HepG2 (cell line): ENCODE results near the gene NPC1. TPM values are rescaled to one million over a fixed set of nuclear protein-coding genes. Genes with fewer than 3 reads are reported as not detected.

Experiments used
- ARNT2 ChIP-seq: sonication (generic); formaldehyde crosslinking; IDR thresholded peaks from 2 replicates; pipeline ENCODE4 v1.8.0; 2022; ENCODE audit warnings: mild to moderate bottlenecking, low read depth, missing genetic modification reagents, moderate library complexity
- JUNB ChIP-seq: sonication (generic); formaldehyde crosslinking; IDR thresholded peaks from 2 replicates; pipeline ENCODE4 v1.8.0; 2022; ENCODE audit warnings: missing genetic modification reagents, mild to moderate bottlenecking, borderline replicate concordance
- MXD4 ChIP-seq: IDR thresholded peaks from 2 replicates; pipeline ENCODE4 v1.6.1; 2016; ENCODE audit warnings: mild to moderate bottlenecking, missing biosample characterization, missing genetic modification reagents
- NR2F2 ChIP-seq: IDR thresholded peaks from 2 replicates; pipeline ENCODE4 v1.6.1; 2012; ENCODE audit warnings: low read depth, inconsistent platforms, borderline replicate concordance
- POLR2AphosphoS2 ChIP-seq: IDR thresholded peaks from 2 replicates; pipeline ENCODE4 v1.6.1; 2011; ENCODE audit warnings: low read depth, low read length, improper control_type of control experiment
- RELA ChIP-seq: sonication (generic); formaldehyde crosslinking; IDR thresholded peaks from 2 replicates; pipeline ENCODE4 v1.4.0; 2020; ENCODE audit warnings: missing genetic modification reagents
- SIX1 ChIP-seq: sonication (generic); formaldehyde crosslinking; IDR thresholded peaks from 2 replicates; pipeline ENCODE4 v1.4.0; 2020; ENCODE audit warnings: missing genetic modification reagents, borderline replicate concordance
- TBP ChIP-seq: sonication (generic); formaldehyde crosslinking; IDR thresholded peaks from 2 replicates; pipeline ENCODE4 v1.5.0; 2020; ENCODE audit warnings: missing genetic modification reagents
- ZBTB3 ChIP-seq: sonication (generic); formaldehyde crosslinking; IDR thresholded peaks from 2 replicates; pipeline ENCODE4 v1.4.0; 2020; ENCODE audit warnings: low read depth, mild to moderate bottlenecking, moderate library complexity, missing genetic modification reagents, borderline replicate concordance
- ZKSCAN8 ChIP-seq: IDR thresholded peaks from 2 replicates; pipeline ENCODE4 v1.6.1; 2016; ENCODE audit warnings: borderline replicate concordance, missing genetic modification reagents, missing compliant biosample characterization
- ZNF567 ChIP-seq: sonication (generic); formaldehyde crosslinking; IDR thresholded peaks from 2 replicates; pipeline ENCODE4 v1.8.1; 2023; ENCODE audit warnings: mild to moderate bottlenecking, missing genetic modification reagents, borderline replicate concordance
- polyA plus RNA-seq, 8 experiments: library from polyadenylated mRNA; depleted of rRNA in 3 of 8; stranded (reverse) in 7 of 8; unstranded in 1 of 8; fragments of >200 nt; fragmentation: Illumina TruSeq in 4 of 8; extraction: Trizol in 4 of 8; gene quantifications; 2 replicates each; pipeline versions ENCODE4 v1.2.1 to v1.2.3, GENCODE V29; 2011 to 2016; ENCODE audit warnings: low read depth in 4 of 8, missing spikeins in 1 of 8, mixed read lengths in 1 of 8; ENCODE audit not compliant: insufficient read depth in 1 of 8
- total RNA-seq, 5 experiments: library from RNA; depleted of rRNA; stranded (reverse); fragments of >200 nt; fragmentation: Illumina TruSeq; extraction: Trizol; gene quantifications; 2 replicates each; pipeline ENCODE4 v1.2.3, GENCODE V29; 2016; ENCODE audit warnings: low read depth in 1 of 5
- TF ChIP-seq, protein P1 (sequence below): sonication (generic); formaldehyde crosslinking; IDR thresholded peaks from 2 replicates; pipeline ENCODE4 v1.4.0; 2020; ENCODE audit warnings: missing genetic modification reagents
- TF ChIP-seq, protein P2 (sequence below): sonication (generic); formaldehyde crosslinking; IDR thresholded peaks from 2 replicates; pipeline ENCODE4 v1.9.0; 2021; ENCODE audit warnings: missing genetic modification reagents, mild to moderate bottlenecking, borderline replicate concordance
- TF ChIP-seq, protein P3 (sequence below): IDR thresholded peaks from 2 replicates; pipeline ENCODE4 v1.6.1; 2018; ENCODE audit warnings: missing genetic modification reagents
- TF ChIP-seq, protein P4 (sequence below): sonication (generic); formaldehyde crosslinking; IDR thresholded peaks from 2 replicates; pipeline ENCODE4 v1.4.0; 2020; ENCODE audit warnings: mild to moderate bottlenecking, missing genetic modification reagents

NPC1 gene
- total and polyA plus RNA-seq, 2 of the 13 experiments (the other 11 are each of a cell fraction or from before 2014, with no cell fraction given) = 46.5 to 114 TPM

DNA sequence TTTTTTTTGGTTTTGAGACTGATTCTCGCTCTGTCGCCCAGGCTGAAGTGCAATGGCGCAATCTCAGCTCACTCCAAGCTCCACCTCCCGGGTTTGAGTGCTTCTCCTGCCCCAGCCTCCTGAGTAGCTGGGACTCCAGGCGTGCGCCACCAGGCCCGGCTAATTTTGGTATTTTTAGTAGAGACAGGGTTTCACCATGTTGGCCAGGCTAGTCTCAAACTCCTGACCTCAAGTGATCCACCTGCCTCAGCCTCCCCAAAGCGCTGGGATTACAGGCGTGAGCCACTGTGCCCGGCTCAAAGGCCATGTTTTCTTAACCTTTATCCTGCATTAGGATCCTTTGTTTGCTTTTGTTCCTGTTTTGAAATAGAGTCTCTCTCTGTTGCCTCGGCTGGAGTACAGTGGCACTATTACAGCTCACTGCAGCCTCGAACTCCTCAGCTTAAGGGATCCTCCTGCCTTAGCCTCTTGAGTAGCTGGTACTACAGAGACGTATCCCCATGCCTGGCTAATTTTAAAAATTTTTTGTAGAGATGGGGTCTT is 41.0 kb downstream of the NPC1 start (continued):
- TF ChIP-seq, protein P1, sequence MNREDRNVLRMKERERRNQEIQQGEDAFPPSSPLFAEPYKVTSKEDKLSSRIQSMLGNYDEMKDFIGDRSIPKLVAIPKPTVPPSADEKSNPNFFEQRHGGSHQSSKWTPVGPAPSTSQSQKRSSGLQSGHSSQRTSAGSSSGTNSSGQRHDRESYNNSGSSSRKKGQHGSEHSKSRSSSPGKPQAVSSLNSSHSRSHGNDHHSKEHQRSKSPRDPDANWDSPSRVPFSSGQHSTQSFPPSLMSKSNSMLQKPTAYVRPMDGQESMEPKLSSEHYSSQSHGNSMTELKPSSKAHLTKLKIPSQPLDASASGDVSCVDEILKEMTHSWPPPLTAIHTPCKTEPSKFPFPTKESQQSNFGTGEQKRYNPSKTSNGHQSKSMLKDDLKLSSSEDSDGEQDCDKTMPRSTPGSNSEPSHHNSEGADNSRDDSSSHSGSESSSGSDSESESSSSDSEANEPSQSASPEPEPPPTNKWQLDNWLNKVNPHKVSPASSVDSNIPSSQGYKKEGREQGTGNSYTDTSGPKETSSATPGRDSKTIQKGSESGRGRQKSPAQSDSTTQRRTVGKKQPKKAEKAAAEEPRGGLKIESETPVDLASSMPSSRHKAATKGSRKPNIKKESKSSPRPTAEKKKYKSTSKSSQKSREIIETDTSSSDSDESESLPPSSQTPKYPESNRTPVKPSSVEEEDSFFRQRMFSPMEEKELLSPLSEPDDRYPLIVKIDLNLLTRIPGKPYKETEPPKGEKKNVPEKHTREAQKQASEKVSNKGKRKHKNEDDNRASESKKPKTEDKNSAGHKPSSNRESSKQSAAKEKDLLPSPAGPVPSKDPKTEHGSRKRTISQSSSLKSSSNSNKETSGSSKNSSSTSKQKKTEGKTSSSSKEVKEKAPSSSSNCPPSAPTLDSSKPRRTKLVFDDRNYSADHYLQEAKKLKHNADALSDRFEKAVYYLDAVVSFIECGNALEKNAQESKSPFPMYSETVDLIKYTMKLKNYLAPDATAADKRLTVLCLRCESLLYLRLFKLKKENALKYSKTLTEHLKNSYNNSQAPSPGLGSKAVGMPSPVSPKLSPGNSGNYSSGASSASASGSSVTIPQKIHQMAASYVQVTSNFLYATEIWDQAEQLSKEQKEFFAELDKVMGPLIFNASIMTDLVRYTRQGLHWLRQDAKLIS (CRISPR knock-in tag) = no peak
- TF ChIP-seq SIX1 (no peak), ZBTB3 (CRISPR knock-in tag) (no peak), ARNT2 (0 out of 2 replicates have a peak, but pooled peaks have one; percentile 35), NR2F2 (peak; percentile 74; the same call in 1 of the 2 replicates), JUNB (CRISPR knock-in tag) (no peak), POLR2AphosphoS2 (no peak), MXD4 (peak; percentile 22; the same call in 1 of the 2 replicates), RELA (CRISPR knock-in tag) (no peak), ZKSCAN8 (0 out of 2 replicates have a peak, but pooled peaks have one; percentile 34), ZNF567 (CRISPR knock-in tag) (no peak), TBP (CRISPR knock-in tag) (no peak)
- TF ChIP-seq, protein P2, sequence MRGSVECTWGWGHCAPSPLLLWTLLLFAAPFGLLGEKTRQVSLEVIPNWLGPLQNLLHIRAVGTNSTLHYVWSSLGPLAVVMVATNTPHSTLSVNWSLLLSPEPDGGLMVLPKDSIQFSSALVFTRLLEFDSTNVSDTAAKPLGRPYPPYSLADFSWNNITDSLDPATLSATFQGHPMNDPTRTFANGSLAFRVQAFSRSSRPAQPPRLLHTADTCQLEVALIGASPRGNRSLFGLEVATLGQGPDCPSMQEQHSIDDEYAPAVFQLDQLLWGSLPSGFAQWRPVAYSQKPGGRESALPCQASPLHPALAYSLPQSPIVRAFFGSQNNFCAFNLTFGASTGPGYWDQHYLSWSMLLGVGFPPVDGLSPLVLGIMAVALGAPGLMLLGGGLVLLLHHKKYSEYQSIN (CRISPR knock-in tag) = no peak
- TF ChIP-seq, protein P3, sequence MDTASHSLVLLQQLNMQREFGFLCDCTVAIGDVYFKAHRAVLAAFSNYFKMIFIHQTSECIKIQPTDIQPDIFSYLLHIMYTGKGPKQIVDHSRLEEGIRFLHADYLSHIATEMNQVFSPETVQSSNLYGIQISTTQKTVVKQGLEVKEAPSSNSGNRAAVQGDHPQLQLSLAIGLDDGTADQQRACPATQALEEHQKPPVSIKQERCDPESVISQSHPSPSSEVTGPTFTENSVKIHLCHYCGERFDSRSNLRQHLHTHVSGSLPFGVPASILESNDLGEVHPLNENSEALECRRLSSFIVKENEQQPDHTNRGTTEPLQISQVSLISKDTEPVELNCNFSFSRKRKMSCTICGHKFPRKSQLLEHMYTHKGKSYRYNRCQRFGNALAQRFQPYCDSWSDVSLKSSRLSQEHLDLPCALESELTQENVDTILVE (CRISPR knock-in tag) = no peak
- TF ChIP-seq, protein P4, sequence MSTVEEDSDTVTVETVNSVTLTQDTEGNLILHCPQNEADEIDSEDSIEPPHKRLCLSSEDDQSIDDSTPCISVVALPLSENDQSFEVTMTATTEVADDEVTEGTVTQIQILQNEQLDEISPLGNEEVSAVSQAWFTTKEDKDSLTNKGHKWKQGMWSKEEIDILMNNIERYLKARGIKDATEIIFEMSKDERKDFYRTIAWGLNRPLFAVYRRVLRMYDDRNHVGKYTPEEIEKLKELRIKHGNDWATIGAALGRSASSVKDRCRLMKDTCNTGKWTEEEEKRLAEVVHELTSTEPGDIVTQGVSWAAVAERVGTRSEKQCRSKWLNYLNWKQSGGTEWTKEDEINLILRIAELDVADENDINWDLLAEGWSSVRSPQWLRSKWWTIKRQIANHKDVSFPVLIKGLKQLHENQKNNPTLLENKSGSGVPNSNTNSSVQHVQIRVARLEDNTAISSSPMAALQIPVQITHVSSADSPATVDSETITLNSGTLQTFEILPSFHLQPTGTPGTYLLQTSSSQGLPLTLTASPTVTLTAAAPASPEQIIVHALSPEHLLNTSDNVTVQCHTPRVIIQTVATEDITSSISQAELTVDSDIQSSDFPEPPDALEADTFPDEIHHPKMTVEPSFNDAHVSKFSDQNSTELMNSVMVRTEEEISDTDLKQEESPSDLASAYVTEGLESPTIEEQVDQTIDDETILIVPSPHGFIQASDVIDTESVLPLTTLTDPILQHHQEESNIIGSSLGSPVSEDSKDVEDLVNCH (CRISPR knock-in tag) = no peak
